LoVo (cell line): ENCODE data around the gene NEBL.
A peak's percentile ranks its signal among the peaks of the same experiment; 100 is the strongest.

ENCODE experiments used
- DNase-seq: peaks from one replicate; pipeline ENCODE4 v3.0.0-alpha.2; 2016; ENCODE audit warnings: low spot score

The NEBL gene

DNA sequence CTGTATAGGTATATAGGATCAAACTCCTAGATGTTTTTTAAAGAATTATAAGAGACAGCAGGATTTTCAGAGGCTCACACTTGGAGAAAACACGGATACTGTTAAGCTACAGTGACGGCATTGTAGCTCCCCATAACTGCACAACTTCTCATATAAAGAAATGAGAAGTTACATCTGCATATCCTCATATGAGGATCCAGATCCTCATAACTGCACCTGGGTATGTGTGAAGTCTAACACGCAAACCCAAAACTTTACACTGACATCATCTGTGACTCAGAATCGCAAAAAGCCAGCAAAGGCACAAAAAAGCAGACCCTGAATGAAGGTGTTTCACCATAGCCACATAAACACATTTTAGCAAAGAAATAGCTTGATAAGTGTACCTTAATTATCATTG lies 34.1 kb downstream of the NEBL start:
- no peak for DNase-seq

DNA sequence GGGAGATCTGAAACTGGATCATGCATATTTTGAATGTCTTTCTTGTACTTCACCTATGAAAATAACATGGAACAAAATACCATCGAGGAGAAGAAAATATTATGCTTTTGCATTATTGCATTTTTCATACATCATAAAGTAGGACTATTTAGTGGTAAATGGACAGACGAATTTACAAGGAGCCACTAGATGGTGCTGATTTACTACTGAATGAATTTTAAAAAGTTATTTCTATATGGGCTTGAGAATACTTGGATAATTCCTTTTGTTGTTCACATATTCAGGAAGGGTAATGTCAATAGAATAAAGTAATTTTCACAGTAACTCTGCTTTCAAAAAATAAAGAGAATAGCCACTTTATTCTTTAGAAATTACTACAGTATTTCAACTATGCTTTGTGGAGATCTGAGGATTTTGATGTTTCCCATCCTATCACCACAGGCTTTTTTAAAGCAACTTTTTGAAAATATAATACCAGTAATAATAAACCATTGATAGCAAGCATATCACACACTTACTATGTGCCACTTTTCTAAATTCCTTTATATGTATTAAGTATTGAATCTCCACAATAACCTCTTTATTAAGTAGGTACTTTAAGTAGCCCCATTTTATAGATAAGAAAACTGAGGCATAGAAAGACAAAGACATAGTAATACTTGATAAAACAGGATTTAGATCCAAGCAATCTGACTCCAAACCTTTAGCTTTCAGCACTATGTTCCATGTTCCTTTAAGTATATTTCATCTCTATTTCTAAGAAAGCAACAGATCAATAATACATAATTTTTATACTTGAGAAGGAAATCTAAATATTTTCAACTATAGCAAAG lies 38.6 kb downstream of the NEBL start:
- DNase-seq, result peak; percentile 32

- DNase-seq, result no peak
Measured at GRCh38 chr10:20856484-20856883, 40.6 kb downstream of the NEBL start.

DNA sequence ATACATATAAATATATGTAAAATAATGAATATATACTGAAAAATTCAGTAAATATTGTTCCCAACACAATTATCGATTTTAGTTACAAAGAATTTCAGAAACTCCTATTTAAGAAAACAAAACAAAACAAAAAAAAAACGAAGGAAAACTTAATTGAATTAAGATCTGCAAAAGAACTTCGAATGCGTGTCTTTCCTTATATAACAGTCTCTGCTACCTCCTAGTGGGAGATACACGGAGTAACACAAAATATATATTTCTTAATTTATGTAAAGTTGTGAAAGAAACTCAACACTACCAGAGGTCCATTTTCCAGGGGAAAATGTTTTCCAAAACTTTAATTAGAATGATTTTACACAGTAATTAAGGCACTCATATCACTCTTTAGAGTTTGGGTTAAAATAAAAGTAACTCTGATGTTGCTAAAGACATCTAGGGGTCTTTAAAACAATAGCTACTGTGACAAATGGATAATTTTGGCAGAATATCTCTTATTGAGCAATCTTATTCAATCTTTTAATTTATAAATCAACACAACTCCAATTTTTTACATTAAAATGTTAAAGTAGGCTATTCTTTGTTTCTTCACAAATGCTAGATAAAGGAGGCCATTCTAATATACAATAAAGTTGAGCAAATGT lies 41.6 kb downstream of the NEBL start:
- no peak for DNase-seq

- DNase-seq, result no peak
Measured at GRCh38 chr10:20853276-20853675, 43.8 kb downstream of the NEBL start.

DNA sequence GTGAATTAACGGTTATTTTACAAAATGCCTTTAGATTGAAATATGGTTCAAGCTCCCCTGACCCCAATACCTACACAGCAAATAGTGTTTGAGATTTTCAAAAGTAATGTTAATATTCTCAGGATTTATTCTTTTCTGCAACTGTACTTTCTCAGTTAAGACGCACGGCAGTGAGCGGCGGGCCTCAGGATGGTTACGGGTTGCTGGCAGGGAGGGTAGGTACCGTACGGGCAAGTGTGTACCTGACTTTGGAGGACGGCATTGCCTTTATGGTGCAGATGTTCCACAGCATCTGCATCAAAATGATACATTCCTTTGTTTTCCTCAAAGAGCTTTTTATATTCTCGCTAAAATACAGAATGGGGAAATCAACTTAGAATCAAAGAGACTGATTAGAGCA lies 44.8 kb downstream of the NEBL start:
- no peak for DNase-seq

GRCh38 chr10:20847512-20847911 lies 49.6 kb downstream of the NEBL start:
- no peak for DNase-seq

DNA sequence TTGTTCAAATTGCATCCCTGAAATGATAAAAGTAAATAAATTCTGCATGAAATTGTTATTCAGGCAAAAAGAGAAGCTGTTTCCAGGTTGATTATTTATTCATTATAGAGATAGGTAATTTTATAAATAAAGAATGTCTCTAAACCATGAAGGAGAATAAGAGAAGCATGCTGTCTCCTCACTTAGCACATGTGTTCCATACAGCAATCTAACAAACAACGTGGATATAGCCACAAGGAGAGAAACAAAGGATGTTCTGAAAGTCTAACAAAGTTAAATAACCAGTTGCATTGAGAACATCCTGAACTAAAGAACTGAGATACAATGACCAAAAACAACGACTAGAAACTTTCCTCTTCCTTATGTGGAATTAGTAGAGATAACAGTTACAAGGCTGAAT lies 50.8 kb downstream of the NEBL start:
- no peak for DNase-seq

DNA sequence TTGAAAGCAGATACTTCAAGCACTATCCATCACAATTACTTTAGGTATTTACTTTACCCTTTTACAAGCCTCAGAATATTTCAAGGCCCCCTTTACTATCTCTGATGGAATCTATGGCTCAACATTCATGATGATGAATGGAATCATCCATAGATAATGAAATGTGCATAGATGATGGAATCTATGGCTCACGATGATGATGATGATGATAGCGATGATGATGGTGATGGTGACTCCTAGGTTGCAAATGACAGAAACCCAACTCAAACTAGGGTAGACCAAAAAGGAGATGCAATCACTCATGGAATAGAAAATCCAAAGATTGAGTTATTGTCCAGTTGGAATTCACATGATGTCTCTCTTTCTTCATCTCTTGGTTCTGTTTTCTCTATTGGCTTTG lies 55.7 kb downstream of the NEBL start:
- no peak for DNase-seq

- DNase-seq, result no peak
Measured at GRCh38 chr10:20839910-20840309, 57.2 kb downstream of the NEBL start.

GRCh38 chr10:20839141-20839540 lies 58.0 kb downstream of the NEBL start:
- DNase-seq, result no peak

GRCh38 chr10:20836401-20836800 lies 60.7 kb downstream of the NEBL start:
- no peak for DNase-seq

- no peak for DNase-seq
Measured at GRCh38 chr10:20835335-20835734, 61.8 kb downstream of the NEBL start.

GRCh38 chr10:20834825-20835224 lies 62.3 kb downstream of the NEBL start:
- DNase-seq, result no peak

DNA sequence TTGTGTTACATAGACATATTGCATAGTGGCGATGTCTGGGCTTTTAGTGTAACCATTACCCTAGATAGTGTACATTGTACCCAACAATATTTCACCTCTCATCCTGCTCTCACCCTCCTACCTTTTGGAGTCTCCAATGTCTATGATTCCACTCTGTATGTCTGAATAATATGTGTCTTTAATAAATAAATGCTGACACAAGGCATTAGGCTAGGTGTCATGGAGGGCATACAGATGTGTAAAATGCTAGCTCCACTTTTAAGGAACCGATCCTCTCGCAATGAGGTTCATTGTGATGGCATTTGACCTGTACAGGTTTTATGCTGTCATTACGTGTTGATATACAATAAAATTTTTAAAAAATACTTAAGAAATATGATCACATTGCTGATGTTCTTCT lies 74.3 kb downstream of the NEBL start:
- no peak for DNase-seq

GRCh38 chr10:20817646-20818045 lies 79.5 kb downstream of the NEBL start:
- no peak for DNase-seq

DNA sequence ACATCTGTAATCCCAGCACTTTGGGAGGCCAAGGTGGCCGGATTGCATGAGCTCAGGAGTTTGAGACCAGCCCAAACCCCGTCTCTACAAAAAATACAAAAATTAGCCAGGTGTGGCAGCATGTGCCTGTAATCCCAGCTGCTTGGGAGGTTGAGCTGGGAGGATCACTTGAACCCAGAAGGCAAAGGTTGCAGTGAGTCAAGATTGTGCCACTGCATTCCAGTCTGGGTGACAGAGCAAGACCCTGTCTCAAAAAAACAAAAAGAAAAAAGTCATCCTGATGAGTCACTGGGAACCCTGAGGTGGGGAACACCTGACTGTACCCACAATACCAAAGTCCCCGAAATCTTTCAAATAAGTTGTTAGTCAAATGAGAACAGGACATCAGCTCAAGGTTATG lies 80.0 kb downstream of the NEBL start:
- no peak for DNase-seq

DNA sequence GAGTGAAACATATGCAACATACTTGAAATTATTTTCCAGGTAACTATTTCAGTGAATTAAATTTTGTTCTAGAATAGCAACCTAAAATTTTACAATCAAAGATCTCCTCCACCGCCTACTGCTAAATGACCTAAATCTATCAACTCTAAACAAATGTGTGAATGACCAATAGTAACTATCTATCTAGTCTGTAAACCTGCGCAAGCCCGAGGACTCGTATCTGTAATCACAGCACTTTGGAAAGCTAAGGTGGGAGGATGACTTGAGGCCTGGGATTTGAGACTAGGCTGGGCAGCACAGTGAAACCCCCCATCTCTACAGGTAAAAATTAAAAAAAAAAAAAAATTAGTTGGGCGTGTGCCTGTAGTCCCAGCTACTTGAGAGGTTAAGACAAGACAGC lies 83.0 kb downstream of the NEBL start:
- no peak for DNase-seq

GRCh38 chr10:20811131-20811530 lies 86.0 kb downstream of the NEBL start:
- DNase-seq, result no peak

- no peak for DNase-seq
Measured at GRCh38 chr10:20809631-20810030, 87.5 kb downstream of the NEBL start.

DNA sequence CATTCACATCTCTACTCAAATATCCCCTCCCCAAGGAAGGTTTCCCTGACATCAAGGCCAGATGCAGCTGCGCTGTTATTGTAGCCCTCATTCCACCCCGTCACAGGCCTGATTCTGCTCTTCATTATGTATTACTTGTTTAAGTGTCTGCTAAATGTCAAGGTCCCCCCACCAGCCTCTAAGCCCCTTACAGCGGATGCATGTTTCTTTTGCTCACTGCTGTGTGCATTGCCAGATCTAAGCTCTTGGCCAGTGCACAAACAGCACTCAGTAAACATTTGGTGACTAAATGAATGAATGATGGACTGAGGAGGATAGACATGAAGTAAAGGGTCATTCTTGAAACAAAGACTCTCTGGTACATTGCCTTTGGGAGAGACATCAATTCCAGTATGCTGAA lies 90.6 kb downstream of the NEBL start:
- no peak for DNase-seq

GRCh38 chr10:20797290-20797689 lies 99.8 kb downstream of the NEBL start:
- DNase-seq, result no peak

GRCh38 chr10:20795391-20795790 lies 101.7 kb downstream of the NEBL start:
- DNase-seq, result no peak

DNA sequence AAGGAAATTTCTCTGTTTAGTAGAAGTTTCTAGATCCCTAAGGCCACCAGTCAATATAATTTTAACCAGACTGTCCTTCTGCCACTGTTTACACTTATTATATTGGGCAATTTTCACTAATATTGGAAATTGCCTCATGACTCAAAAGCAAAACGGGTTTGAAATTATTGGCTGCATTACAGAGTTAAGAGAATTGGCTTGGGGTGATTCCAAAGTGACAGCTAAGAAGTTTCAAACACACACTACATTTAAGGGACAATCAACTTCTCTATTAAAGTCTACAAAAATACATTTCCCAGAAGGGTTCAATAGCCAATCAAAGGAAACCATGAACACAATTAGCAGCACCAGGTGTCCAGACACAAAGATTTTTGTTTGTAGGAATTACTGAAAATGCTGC lies 111.9 kb downstream of the NEBL start:
- DNase-seq, result no peak
